Spinal cord (tissue), 10 donors: ENCODE results near the gene DRC7. TPM values are rescaled to one million over a fixed set of nuclear protein-coding genes. Genes with fewer than 3 reads are reported as not detected.
"Not testable (repeated sequence)": the region's sequence is repeated elsewhere in the genome, so short reads cannot be mapped to it uniquely, and the experiment has no call there.

Experiments
- DNase-seq, 6 donors: peaks; one replicate each; pipeline versions ENCODE4 v3.0.0 to v3.0.0-alpha.2; 2013 to 2015; ENCODE audit warnings: low spot score in 6 of 6, low read depth in 4 of 6
- H3K27ac ChIP-seq: one replicate; pipeline ENCODE4 v1.5.1; 2013; ENCODE audit warnings: low read depth, low read length, control low read depth
- H3K27me3 ChIP-seq: one replicate; pipeline ENCODE4 v1.6.1; 2013; ENCODE audit warnings: low read length; ENCODE audit not compliant: control insufficient read depth, insufficient read depth
- H3K36me3 ChIP-seq: one replicate; pipeline ENCODE4 v1.6.1; 2013; ENCODE audit warnings: low read length; ENCODE audit not compliant: control insufficient read depth, insufficient read depth
- H3K4me1 ChIP-seq: one replicate; pipeline ENCODE4 v1.6.1; 2013; ENCODE audit warnings: low read length; ENCODE audit not compliant: control insufficient read depth, insufficient read depth
- H3K4me3 ChIP-seq: one replicate; pipeline ENCODE4 v1.5.1; 2013; ENCODE audit warnings: low read depth, low read length, control low read depth
- H3K9me3 ChIP-seq: one replicate; pipeline ENCODE4 v1.6.1; 2013; ENCODE audit warnings: low read length; ENCODE audit not compliant: control insufficient read depth, insufficient read depth
- WGBS: methylation state at CpG from one replicate; pipeline ENCODE4 v1.1.5; 2013; ENCODE audit warnings: missing lambda C conversion rate; ENCODE audit not compliant: insufficient coverage; 5-methylcytosine and 5-hydroxymethylcytosine counted together
- polyA plus RNA-seq, 2 donors: library from polyadenylated mRNA; unstranded; fragments of 120-200 nt; gene quantifications; one replicate each; pipeline ENCODE4 v1.2.1, GENCODE V29; 2013; ENCODE audit not compliant: insufficient read length in 2 of 2
- total RNA-seq, 2 donors: library from RNA; depleted of rRNA in 1 of 2; stranded (reverse); fragments of 120-200 nt in 1 of 2; fragments of >200 nt in 1 of 2; gene quantifications; one replicate each; pipeline versions ENCODE4 v1.2.3 to v1.2.4, GENCODE V29; 2013 to 2014
- donor health status: healthy.

Gene DRC7
- total and polyA plus RNA-seq, 4 donors: 0.69 to 6.0 (median 4.0) TPM

- H3K27ac ChIP-seq: no peak overlapping the region
- H3K27me3 ChIP-seq: no peaks in the 10 kb centered on the region
- 100% methylated on average over 3 of the region's 3 CpGs for WGBS
- H3K4me1 ChIP-seq: no peaks in the 10 kb centered on the region
- no peak for DNase-seq
- peaks cover 71% of the 10 kb centered on the region for H3K36me3 ChIP-seq
- no peaks in the 10 kb centered on the region for H3K9me3 ChIP-seq
- H3K4me3 ChIP-seq: no peak overlapping the region
Measured at GRCh38 chr16:57745768-57746167, 51.2 kb downstream of the DRC7 start.

GRCh38 chr16:57746316-57746715 lies 51.7 kb downstream of the DRC7 start:
- DNase-seq, H3K4me3 ChIP-seq, H3K27ac ChIP-seq, H3K9me3 ChIP-seq, H3K4me1 ChIP-seq, H3K27me3 ChIP-seq: not testable (repeated sequence)
- H3K36me3 ChIP-seq: peaks cover 74% of the 10 kb centered on the region
- WGBS: 90% methylated on average over 6 of the region's 7 CpGs

- 84% methylated on average over 7 of the region's 7 CpGs for WGBS
- no peak overlapping the region for H3K4me3 ChIP-seq
- no peaks in the 10 kb centered on the region for H3K9me3 ChIP-seq
- peaks cover 74% of the 10 kb centered on the region for H3K36me3 ChIP-seq
- no peak overlapping the region for H3K27ac ChIP-seq
- no peak for DNase-seq
- H3K4me1 ChIP-seq: no peaks in the 10 kb centered on the region
- H3K27me3 ChIP-seq: no peaks in the 10 kb centered on the region
Measured at GRCh38 chr16:57747091-57747490, 52.5 kb downstream of the DRC7 start.

GRCh38 chr16:57747496-57747895 lies 52.9 kb downstream of the DRC7 start:
- no peak for DNase-seq
- H3K4me3 ChIP-seq: no peak overlapping the region
- H3K27ac ChIP-seq: no peak overlapping the region
- WGBS: 53% methylated on average over 8 of the region's 12 CpGs
- no peaks in the 10 kb centered on the region for H3K27me3 ChIP-seq
- no peaks in the 10 kb centered on the region for H3K9me3 ChIP-seq
- H3K4me1 ChIP-seq: no peaks in the 10 kb centered on the region
- H3K36me3 ChIP-seq: peaks cover 78% of the 10 kb centered on the region

- Histone ChIP-seq H3K4me1 (no peaks in the 10 kb centered on the region), H3K9me3 (no peaks in the 10 kb centered on the region), H3K4me3 (no peak overlapping the region), H3K27ac (no peak overlapping the region), H3K36me3 (peaks cover 83% of the 10 kb centered on the region), H3K27me3 (no peaks in the 10 kb centered on the region)
- no peak for DNase-seq
- 96% methylated on average over 6 of the region's 6 CpGs for WGBS
Measured at GRCh38 chr16:57747996-57748395, 53.4 kb downstream of the DRC7 start.

GRCh38 chr16:57748596-57748995 lies 54.0 kb downstream of the DRC7 start:
- Histone ChIP-seq H3K27me3 (no peaks in the 10 kb centered on the region), H3K36me3 (peaks cover 84% of the 10 kb centered on the region), H3K9me3 (no peaks in the 10 kb centered on the region), H3K27ac (no peak overlapping the region), H3K4me1 (no peaks in the 10 kb centered on the region), H3K4me3 (no peak overlapping the region)
- DNase-seq: no peak
- WGBS: 85% methylated on average over 11 of the region's 11 CpGs

GRCh38 chr16:57749101-57749692 lies 54.6 kb downstream of the DRC7 start:
- Histone ChIP-seq H3K27ac (no peak overlapping the region), H3K4me1 (no peaks in the 10 kb centered on the region), H3K27me3 (no peaks in the 10 kb centered on the region), H3K9me3 (no peaks in the 10 kb centered on the region), H3K36me3 (peaks cover 84% of the 10 kb centered on the region), H3K4me3 (no peak overlapping the region)
- 100% methylated on average over 3 of the region's 3 CpGs for WGBS
- no peak for DNase-seq

GRCh38 chr16:57749856-57750452 lies 55.3 kb downstream of the DRC7 start:
- H3K4me3 ChIP-seq: no peak overlapping the region
- no peak for DNase-seq
- no peaks in the 10 kb centered on the region for H3K4me1 ChIP-seq
- no peaks in the 10 kb centered on the region for H3K27me3 ChIP-seq
- no peaks in the 10 kb centered on the region for H3K9me3 ChIP-seq
- no peak overlapping the region for H3K27ac ChIP-seq
- WGBS: 85% methylated on average over 5 of the region's 5 CpGs
- peaks cover 84% of the 10 kb centered on the region for H3K36me3 ChIP-seq

GRCh38 chr16:57750796-57751538 lies 56.4 kb downstream of the DRC7 start:
- no peak for DNase-seq
- no peaks in the 10 kb centered on the region for H3K27me3 ChIP-seq
- H3K4me1 ChIP-seq: no peaks in the 10 kb centered on the region
- WGBS: 86% methylated on average over 21 of the region's 24 CpGs
- peaks cover 88% of the 10 kb centered on the region for H3K36me3 ChIP-seq
- no peak overlapping the region for H3K27ac ChIP-seq
- H3K4me3 ChIP-seq: no peak overlapping the region
- no peaks in the 10 kb centered on the region for H3K9me3 ChIP-seq
